Measurements from ENCODE around the gene ANKRD61.
"Not testable (repeated sequence)": the region's sequence is repeated elsewhere in the genome, so short reads cannot be mapped to it uniquely, and the experiment has no call there.

Gene ANKRD61

DNA sequence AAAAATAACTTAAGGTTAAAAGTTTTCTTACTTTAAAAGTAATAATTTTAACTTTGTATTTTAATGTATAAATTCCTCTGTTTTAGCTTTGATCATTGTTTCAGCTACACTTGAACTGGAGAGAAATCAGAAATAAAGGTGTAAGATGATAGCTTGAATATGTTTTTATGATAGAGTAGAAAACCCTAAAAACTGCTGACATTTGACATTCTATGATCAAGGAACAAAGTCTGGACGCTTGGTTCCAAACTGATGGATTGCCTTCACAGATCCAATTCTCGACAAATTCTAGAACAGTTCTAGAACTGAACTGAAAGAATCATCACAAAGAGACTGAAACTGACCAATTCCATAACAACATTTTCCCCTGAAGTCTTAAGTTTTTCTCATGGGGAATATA lies at the start of gene ANKRD61:
Gene ANKRD61, plus strand, starts transcription at position 389 of the 400 bp plus-strand sequence. Its CDS starts 0 bp downstream, at position 389.
- DNase-seq (ENCODE audit: extremely low read depth in 1 of 2, low read depth in 1 of 2), result no peak

GRCh38 chr7:5987061-5987460 lies 44.1 kb upstream of the ANKRD61 start:
- DNase-seq (ENCODE audit: extremely low read depth in 1 of 2, low read depth in 1 of 2), result not testable (repeated sequence)

- DNase-seq (ENCODE audit: extremely low read depth in 1 of 2, low read depth in 1 of 2), result no peak
Observed at GRCh38 chr7:5997210-5997808, 33.9 kb upstream of the ANKRD61 start.

DNA sequence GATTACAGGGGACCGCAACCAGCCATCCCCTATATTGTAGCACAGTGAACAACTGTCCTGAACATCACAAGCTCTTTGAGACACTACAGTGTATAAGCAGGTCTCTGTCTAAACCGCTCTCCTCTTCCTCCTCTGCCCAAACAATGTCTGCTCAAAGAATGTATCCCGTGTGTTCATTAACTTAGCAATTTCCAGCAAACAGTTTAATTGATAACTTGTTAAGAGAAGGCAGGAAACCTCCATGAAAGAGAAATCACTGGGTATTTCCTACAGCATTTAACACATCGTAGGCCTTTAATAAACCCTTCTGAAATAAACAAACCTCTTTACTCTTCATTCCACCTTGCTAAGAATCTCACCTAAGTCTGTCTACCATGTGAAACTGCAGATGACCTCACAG lies 23.8 kb upstream of the ANKRD61 start:
- DNase-seq (ENCODE audit: extremely low read depth in 1 of 2, low read depth in 1 of 2), result no peak

- not testable (repeated sequence) for DNase-seq (ENCODE audit: extremely low read depth in 1 of 2, low read depth in 1 of 2)
Observed at GRCh38 chr7:6007835-6008590, 23.2 kb upstream of the ANKRD61 start.

- DNase-seq (ENCODE audit: extremely low read depth in 1 of 2, low read depth in 1 of 2), result peak; percentile 93 to 94
Observed at GRCh38 chr7:6008668-6009611, 22.2 kb upstream of the ANKRD61 start, which contains the start of the genes AIMP2 and PMS2. Gene AIMP2, plus strand, starts transcription at chr7:6009272. Its CDS starts 92 bp downstream, at chr7:6009364. Gene PMS2, minus strand, starts transcription at chr7:6009049. Its CDS starts 30 bp downstream, at chr7:6009019.

DNA sequence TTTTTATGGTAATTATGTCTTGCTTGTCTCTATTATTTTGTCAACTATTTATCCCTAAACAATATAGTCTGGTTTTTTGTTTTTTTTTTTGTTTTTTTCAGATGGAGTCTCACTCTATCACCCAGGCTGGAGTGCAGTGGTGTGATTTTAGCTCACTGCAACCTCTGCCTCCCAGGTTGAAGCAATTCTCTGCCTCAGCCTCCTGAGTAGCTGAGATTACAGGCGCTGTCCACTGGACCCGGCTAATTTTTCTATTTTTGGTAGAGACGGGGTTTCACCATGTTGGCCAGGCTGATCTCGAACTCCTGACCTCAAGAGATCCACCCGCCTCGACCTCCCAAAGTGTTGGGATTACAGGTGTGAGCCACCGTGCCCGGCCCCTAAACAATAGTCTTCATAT lies 20.8 kb upstream of the ANKRD61 start:
- DNase-seq (ENCODE audit: extremely low read depth in 1 of 2, low read depth in 1 of 2), result not testable (repeated sequence)

- no peak for DNase-seq (ENCODE audit: extremely low read depth in 1 of 2, low read depth in 1 of 2)
Observed at GRCh38 chr7:6011541-6011940, 19.6 kb upstream of the ANKRD61 start.

GRCh38 chr7:6012355-6013104 lies 18.6 kb upstream of the ANKRD61 start:
- DNase-seq (ENCODE audit: extremely low read depth in 1 of 2, low read depth in 1 of 2), result no peak

DNA sequence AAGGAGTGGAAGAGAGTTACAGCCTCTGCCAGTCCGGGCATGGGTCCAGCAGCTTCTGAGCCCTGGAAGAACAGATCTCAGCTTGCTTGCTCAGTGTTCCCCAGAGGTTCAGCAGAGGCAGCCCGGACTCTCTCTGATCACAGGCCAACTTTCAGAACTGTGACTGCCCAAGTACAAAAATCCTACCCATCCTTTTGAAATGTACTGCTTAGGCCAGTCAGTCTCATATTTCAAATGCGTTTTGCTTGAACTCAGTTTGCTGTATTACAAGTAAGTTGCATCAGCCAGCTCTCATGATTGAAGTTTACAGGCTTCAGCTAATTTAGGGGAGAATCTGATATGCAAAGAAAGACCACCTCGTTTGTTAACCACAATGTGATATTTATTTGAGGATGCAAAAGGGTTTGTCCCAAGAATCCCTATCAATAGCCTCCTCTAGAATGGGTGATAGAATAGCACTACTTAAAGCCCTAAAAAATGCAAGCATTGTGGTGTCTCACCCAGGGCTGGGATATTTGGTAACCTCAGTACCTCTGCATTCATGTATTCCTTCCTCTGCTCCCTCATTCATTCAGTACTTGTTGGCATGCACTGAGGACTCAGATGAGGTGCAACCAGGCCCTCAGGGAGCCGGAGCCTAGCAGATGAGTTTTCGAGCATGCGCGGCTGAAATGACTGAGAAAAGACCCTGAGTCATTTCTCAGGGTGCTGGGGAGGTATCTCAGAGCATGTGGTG lies 15.1 kb upstream of the ANKRD61 start:
- DNase-seq (ENCODE audit: extremely low read depth in 1 of 2, low read depth in 1 of 2), result no peak

GRCh38 chr7:6016653-6016966 lies 14.6 kb upstream of the ANKRD61 start:
- DNase-seq (ENCODE audit: extremely low read depth in 1 of 2, low read depth in 1 of 2), result no peak

DNA sequence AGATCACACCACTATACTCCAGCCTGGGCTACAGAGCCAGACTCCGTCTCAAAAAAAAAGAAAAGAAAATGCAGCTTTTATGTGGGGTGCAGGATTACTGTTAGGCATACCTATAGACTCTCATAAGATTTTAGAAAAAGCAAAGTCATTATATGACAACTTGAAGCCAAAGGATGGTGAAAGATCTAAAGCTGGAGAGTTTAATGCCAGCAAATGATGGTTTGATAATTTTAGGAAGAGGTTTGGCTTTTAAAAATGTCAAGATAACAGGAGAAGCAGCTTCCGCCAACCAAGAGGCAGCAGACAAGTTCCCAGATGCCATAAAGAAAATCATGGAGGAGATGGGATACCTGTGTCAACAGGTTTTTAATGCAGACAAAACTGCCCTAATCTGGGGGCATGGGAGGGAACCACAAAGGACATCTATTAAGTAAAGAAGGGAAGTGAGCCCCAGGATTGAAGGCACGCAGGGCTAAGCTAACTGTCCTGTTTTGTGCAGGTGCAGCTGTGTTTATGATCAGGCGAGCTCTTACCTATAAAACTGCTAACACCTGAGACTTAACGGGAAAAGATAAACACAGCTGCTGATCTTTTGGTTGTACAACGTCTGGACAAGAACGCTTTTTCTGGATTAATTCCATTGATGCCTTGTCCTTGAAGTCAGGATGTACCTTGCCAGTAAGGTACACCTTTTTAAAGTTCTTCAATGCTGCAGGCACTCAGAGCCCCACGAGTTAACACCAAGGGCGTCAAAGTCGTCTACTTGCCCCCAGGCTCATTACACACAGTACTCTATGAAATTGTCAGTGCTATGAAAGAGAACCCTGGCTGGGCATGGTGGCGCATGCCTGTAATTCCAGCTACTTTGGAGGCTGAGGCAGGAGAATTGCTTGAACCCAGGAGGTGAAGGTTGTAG lies 10.5 kb upstream of the ANKRD61 start:
- DNase-seq (ENCODE audit: extremely low read depth in 1 of 2, low read depth in 1 of 2), result no peak

GRCh38 chr7:6022707-6023106 lies 8.5 kb upstream of the ANKRD61 start:
- DNase-seq (ENCODE audit: extremely low read depth in 1 of 2, low read depth in 1 of 2), result no peak

- no peak for DNase-seq (ENCODE audit: extremely low read depth in 1 of 2, low read depth in 1 of 2)
Observed at GRCh38 chr7:6023974-6024435, 7.2 kb upstream of the ANKRD61 start.

- peak; percentile 40 to 42 for DNase-seq (ENCODE audit: extremely low read depth in 1 of 2, low read depth in 1 of 2)
Observed at GRCh38 chr7:6026011-6026819, 5.0 kb upstream of the ANKRD61 start.

DNA sequence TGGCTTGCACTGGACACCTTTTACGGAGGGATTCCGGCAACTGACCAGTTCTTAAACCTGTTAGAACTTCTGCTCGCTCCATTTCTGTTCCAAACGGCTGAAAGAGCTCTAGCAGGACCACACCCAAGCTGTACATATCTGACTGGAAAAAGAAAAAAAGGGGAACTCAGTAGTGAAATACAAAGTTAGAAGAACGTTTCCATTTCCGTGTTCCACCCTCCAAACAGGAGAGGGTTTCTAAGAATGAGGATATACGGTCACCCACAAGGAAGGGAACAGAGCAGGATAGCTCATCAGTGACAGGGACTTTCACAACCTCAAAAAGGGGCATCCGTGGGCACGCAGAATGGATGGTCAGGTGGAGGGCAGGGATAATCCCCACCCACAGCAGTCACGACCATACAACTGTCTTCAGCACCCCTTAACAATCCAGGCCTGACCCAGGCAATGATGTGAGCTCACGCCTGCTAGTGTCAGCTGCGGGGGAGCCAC lies 4.3 kb upstream of the ANKRD61 start:
- no peak for DNase-seq (ENCODE audit: extremely low read depth in 1 of 2, low read depth in 1 of 2)

DNA sequence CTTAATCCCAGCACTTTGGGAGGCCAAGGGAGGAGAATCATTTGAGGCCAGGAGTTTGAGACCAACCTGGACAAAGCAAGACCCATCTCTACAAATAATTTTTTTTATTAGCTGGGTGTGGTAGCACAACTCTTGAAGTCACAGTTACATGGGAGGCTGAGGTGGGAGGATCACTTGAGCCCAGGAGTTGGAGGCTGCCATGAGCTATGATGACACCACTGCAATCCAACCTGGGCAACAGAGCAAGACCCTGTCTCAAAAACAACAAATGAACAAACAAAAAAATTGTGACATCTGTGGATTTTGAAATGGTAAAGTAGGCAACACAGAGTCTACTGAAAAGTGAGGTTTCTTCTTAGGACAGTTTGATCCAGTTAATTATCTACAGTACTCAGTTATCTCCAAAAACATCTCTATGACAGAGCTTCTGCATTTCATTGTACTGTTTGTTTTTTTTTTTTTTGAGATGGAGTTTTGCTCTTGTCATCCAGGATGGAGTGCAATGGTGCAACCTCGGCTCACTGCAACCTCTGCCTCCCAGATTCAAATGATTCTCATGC lies 3.3 kb upstream of the ANKRD61 start:
- DNase-seq (ENCODE audit: extremely low read depth in 1 of 2, low read depth in 1 of 2), result no peak
